ENCODE data around the gene GPC5. TPM values are rescaled to one million over a fixed set of nuclear protein-coding genes. Genes with fewer than 3 reads are reported as not detected.

The GPC5 gene
- polyA plus RNA-seq, 2 of the 4 experiments (the other 2 are of a cell fraction), result not detected

GRCh38 chr13:92721620-92722019 lies 1323.2 kb downstream of the GPC5 start:
- H3K4me1 ChIP-seq, result no peaks in the 10 kb centered on the region
- no peak overlapping the region for H3K4me2 ChIP-seq
- CTCF ChIA-PET, result no interaction called here
- FAIRE-seq (no peak), ATAC-seq (no peak), DNase-seq (ENCODE audit: low read depth in 1 of 2, low spot score in 1 of 2) (no peak)
- POLR2A ChIA-PET, result no interaction called here
- no peak for TF ChIP-seq GATA3 (IDR thresholded peaks at IDR 0.05; ENCODE audit: borderline replicate concordance)
- no peak for TF ChIP-seq RARB (CRISPR knock-in tag; IDR thresholded peaks at IDR 0.05)
- no peak for TF ChIP-seq HOXB5 (CRISPR knock-in tag; IDR thresholded peaks at IDR 0.05)
- no peak for TF ChIP-seq CBX8 (IDR thresholded peaks at IDR 0.05)
- TF ChIP-seq RFX5 (IDR thresholded peaks at IDR 0.05), result no peak
- no peak for TF ChIP-seq HOXB13 (CRISPR knock-in tag; IDR thresholded peaks at IDR 0.05; ENCODE audit: low read depth)
- TF ChIP-seq E2F6 (IDR thresholded peaks at IDR 0.05; ENCODE audit: borderline replicate concordance, low read depth), result no peak
- no peak for TF ChIP-seq ZNF302 (CRISPR knock-in tag; IDR thresholded peaks at IDR 0.05)
- no peak for TF ChIP-seq JUNB (IDR thresholded peaks at IDR 0.05)
- no peak for TF ChIP-seq BHLHE40 (IDR thresholded peaks at IDR 0.05; ENCODE audit: low read depth, low read length)
- no peak for TF ChIP-seq CBX2 (IDR thresholded peaks at IDR 0.05; ENCODE audit: borderline replicate concordance, low read depth)
- H3K4me3 ChIP-seq, result no peak overlapping the region
- H3K27ac ChIP-seq, result no peak overlapping the region
- no peaks in the 10 kb centered on the region for H3K9me3 ChIP-seq

GRCh38 chr13:92727118-92727517 lies 1328.7 kb downstream of the GPC5 start:
- Histone ChIP-seq H3K4me1 (no peaks in the 10 kb centered on the region), H3K4me2 (no peak overlapping the region), H3K9me3 (no peaks in the 10 kb centered on the region), H3K27ac (no peak overlapping the region), H3K4me3 (no peak overlapping the region)
- no peak for ATAC-seq
- TF ChIP-seq FOSB (CRISPR knock-in tag; IDR thresholded peaks at IDR 0.05) (no peak), ZC3H11A (IDR thresholded peaks at IDR 0.05) (no peak), EP300 (IDR thresholded peaks at IDR 0.05) (no peak), EHMT2 (IDR thresholded peaks at IDR 0.05; ENCODE audit: low read depth) (no peak), CHD2 (IDR thresholded peaks at IDR 0.05; ENCODE audit: low read length, partially characterized antibody) (no peak), RAD21 (conservative IDR thresholded peaks at IDR 0.05 in 1 of 2, IDR thresholded peaks at IDR 0.05 in 1 of 2) (no peak), SREBF2 (IDR thresholded peaks at IDR 0.05) (no peak), ELK1 (IDR thresholded peaks at IDR 0.05; ENCODE audit: low read depth, low read length) (no peak), E2F6 (IDR thresholded peaks at IDR 0.05; ENCODE audit: borderline replicate concordance, low read depth) (no peak), CEBPB (IDR thresholded peaks at IDR 0.05) (no peak), KDM5A (IDR thresholded peaks at IDR 0.05) (no peak), NR3C1 (IDR thresholded peaks at IDR 0.05) (no peak)
- CTCF ChIA-PET, result interaction anchor here (1.2 kb wide), 1 partner anchor 10 kb away, joined by 3 read pairs; no protein-coding TSS in a partner anchor
- POLR2A ChIA-PET, result no interaction called here
- no peak for FAIRE-seq
- DNase-seq (ENCODE audit: low read depth in 1 of 2, low spot score in 1 of 2), result no peak
- WGBS (ENCODE audit: missing lambda C conversion rate), result 13% methylated on average over 3 of the region's 3 CpGs

GRCh38 chr13:92734068-92734467 lies 1335.6 kb downstream of the GPC5 start:
- Histone ChIP-seq H3K27ac (no peak overlapping the region), H3K4me2 (no peak overlapping the region), H3K4me1 (no peaks in the 10 kb centered on the region), H3K4me3 (no peak overlapping the region), H3K9me3 (no peaks in the 10 kb centered on the region)
- POLR2A ChIA-PET, result no interaction called here
- DNase-seq (ENCODE audit: low read depth in 1 of 2, low spot score in 1 of 2) (no peak), FAIRE-seq (no peak), ATAC-seq (no peak)
- TF ChIP-seq BHLHE40 (IDR thresholded peaks at IDR 0.05; ENCODE audit: low read depth, low read length), result no peak
- WGBS (ENCODE audit: missing lambda C conversion rate), result 7% methylated on average over 1 of the region's 1 CpG
- CTCF ChIA-PET, result no interaction called here

Data from A549 (cell line).